ENCODE results near the gene WAC. TPM values are rescaled to one million over a fixed set of nuclear protein-coding genes. Genes with fewer than 3 reads are reported as not detected.
A peak's percentile ranks its signal among the peaks of the same experiment; 100 is the strongest.

WAC gene
- total and polyA plus RNA-seq, 2 experiments from 2014 or later: 59.4 to 116 TPM

DNA sequence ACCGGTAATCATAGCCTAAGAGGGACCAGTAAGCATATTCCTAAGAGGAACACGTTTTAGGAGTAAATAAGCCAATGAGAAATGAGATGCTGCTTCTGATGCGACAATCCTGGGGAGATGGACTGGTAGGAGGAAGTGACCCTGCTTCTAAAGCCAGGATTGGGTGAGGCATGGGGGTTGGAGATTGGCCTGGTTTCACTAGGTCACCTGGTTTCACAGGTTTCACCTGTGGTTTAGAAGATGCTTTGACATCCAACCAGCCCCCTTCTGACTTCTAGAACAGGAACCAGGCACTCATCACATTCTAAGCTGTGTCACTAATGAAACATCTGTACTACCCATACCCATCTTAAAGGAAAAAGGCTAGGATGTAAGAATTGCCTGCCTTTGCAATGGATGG, 91.4 kb downstream of the WAC start:
- Mint-ChIP-seq H3K27ac (no peak overlapping the region), H3K27me3 (ENCODE audit: insufficient read depth, low read depth, poor library complexity) (peaks cover 10% of the 10 kb centered on the region), H3K36me3 (ENCODE audit: low read depth) (peaks cover 13% of the 10 kb centered on the region; the same call in 2 of the 3 replicates), H3K4me1 (peaks cover 13% of the 10 kb centered on the region), H3K9me3 (no peaks in the 10 kb centered on the region), H3K4me3 (no peak overlapping the region)
- 0 out of 2 replicates have a peak, but pooled peaks cover 3% of the 10 kb centered on the region for H3F3A ChIP-seq (replicated peaks; ENCODE audit: low read depth)
- ATAC-seq (peak; percentile 23; the same call in 1 of the 3 replicates), DNase-seq (ENCODE audit: low spot score) (peak; percentile 25)
- H2AFZ ChIP-seq: no peak overlapping the region
- H3K27ac ChIP-seq (ENCODE audit: low read depth): 0 out of 2 replicates have a peak overlapping the region, but pooled peaks have one; percentile 43
- H3K4me3 ChIP-seq: no peak overlapping the region
- H3K79me2 ChIP-seq (replicated peaks; ENCODE audit: insufficient read depth): no peaks in the 10 kb centered on the region
- TF ChIP-seq STAT1 (IDR thresholded peaks at IDR 0.05; ENCODE audit: unreplicated experiment) (no peak), EZH2 (IDR thresholded peaks at IDR 0.05; ENCODE audit: low read depth, unreplicated experiment) (no peak), ZNF462 (CRISPR knock-in tag; IDR thresholded peaks at IDR 0.05) (peak; percentile 34; the same call in 1 of the 2 replicates), ZNF114 (CRISPR knock-in tag; IDR thresholded peaks at IDR 0.05) (no peak)
- TF ChIP-seq, protein P1, sequence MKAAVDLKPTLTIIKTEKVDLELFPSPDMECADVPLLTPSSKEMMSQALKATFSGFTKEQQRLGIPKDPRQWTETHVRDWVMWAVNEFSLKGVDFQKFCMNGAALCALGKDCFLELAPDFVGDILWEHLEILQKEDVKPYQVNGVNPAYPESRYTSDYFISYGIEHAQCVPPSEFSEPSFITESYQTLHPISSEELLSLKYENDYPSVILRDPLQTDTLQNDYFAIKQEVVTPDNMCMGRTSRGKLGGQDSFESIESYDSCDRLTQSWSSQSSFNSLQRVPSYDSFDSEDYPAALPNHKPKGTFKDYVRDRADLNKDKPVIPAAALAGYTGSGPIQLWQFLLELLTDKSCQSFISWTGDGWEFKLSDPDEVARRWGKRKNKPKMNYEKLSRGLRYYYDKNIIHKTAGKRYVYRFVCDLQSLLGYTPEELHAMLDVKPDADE (IDR thresholded peaks at IDR 0.05): no peak
- H4K20me1 ChIP-seq (replicated peaks; ENCODE audit: insufficient read depth): peaks cover 3% of the 10 kb centered on the region; the same call in 1 of the 2 replicates
- H3K4me2 ChIP-seq: no peak overlapping the region
- H3K4me1 ChIP-seq (ENCODE audit: insufficient read depth): peaks cover 5% of the 10 kb centered on the region; the same call in 1 of the 2 replicates
- H3K27me3 ChIP-seq (ENCODE audit: insufficient read depth): no peaks in the 10 kb centered on the region
- peaks cover 9% of the 10 kb centered on the region for H3K36me3 ChIP-seq (ENCODE audit: insufficient read depth)
- no peaks in the 10 kb centered on the region for H3K9me2 ChIP-seq (ENCODE audit: insufficient read depth)
